Measurements from ENCODE around the gene CYLD.

DNA sequence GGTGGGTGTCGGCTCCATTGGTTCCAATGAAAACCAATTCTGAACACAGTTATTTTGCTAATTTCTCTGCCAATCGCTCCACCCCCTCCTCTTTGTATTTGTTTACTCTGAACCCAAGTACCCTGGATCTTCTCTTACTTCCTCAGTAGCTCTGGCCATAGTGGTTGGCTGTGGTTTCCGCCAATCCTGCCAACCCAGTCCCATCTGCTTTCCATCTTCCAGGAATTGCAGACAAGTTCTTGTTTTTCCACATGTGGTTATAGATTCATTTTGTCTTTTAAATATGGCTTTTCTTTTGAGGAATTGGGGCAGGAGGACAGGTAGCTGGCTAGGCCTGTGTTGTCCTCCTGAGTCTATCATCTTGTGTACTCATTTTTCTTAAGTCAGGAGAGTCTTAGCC lies 92.0 kb downstream of the CYLD start:
- TF ChIP-seq POLR2AphosphoS5 (IDR thresholded peaks at IDR 0.05; ENCODE audit: insufficient read depth, low read depth, low read length) (no peak), POLR2A (IDR thresholded peaks at IDR 0.05; ENCODE audit: low read depth, low read length) (no peak)

Data from endothelial cell of umbilical vein (primary cell).